Stimulated activated memory B cell treated with anti-CD40 and anti-IgM and Interleukin-4, amounts not matched to agents 10 μg/mL and 1 μg/mL and 100 μg/mL, for 72 hours (primary cell): ENCODE results near the gene KCNC1.
A peak's percentile ranks its signal among the peaks of the same experiment; 100 is the strongest.

Source experiments
- ATAC-seq: fragments of 150-1000 bp; cut with Tn5 transposase; 2 replicates; pipeline ENCODE4 v1.10.0; 2021
- H3K27ac Mint-ChIP-seq: one replicate; pipeline ENCODE4 v1.8.0; 2022; ENCODE audit warnings: mild to moderate bottlenecking, mixed read lengths
- H3K27me3 Mint-ChIP-seq: one replicate; pipeline ENCODE4 v1.8.0; 2022; ENCODE audit warnings: mixed read lengths
- H3K36me3 Mint-ChIP-seq: one replicate; pipeline ENCODE4 v1.8.0; 2022; ENCODE audit warnings: mixed read lengths
- H3K4me1 Mint-ChIP-seq: one replicate; pipeline ENCODE4 v1.8.0; 2022; ENCODE audit warnings: mixed read lengths
- H3K4me3 Mint-ChIP-seq: one replicate; pipeline ENCODE4 v1.8.0; 2022; ENCODE audit warnings: mild to moderate bottlenecking, moderate library complexity, mixed read lengths
- H3K9me3 Mint-ChIP-seq: one replicate; pipeline ENCODE4 v1.8.0; 2022; ENCODE audit warnings: mixed read lengths

The KCNC1 gene

DNA sequence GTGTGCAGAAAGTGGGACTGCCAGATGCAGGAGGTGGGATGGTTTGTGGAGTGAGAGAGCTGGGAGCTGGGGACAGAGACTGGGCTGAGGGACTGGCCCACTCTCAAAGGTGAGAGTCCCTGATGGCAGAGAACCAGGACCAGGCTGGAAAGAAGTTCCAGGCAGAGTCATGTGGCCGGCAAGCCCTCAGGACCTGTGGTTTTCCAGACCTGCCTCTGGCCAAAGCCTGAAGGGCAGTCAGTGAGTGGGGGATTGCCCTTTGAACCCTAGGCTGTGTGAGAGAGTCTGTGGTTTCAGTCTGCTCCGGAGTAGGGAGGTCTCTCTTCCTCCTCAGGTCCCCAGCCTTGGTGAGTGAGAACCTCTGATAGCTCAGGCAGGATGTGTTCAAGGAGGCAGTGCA lies 17.0 kb downstream of the KCNC1 start:
- Mint-ChIP-seq H3K4me1 (no peaks in the 10 kb centered on the region), H3K9me3 (no peaks in the 10 kb centered on the region), H3K4me3 (no peak overlapping the region), H3K27ac (no peak overlapping the region), H3K36me3 (no peaks in the 10 kb centered on the region), H3K27me3 (peaks cover 32% of the 10 kb centered on the region)
- no peak for ATAC-seq

DNA sequence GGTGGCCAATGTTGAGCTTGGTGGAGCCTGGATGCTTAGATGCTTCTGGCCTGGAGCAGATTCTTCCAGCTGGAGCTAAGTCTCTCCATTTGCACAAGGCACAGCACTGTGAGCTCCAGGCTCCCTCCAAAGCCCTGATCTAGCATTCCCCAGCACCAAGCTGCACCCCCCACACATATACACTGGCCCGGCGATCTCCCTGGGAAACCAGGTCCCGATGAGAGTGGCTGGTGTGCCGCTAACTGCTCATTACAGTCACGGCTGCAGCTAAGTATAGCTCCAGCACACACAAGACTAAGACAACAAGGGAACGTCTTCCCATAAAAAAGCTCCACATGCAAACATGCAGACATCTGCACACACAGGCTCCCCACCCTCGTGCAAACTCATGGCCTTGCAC lies 17.6 kb downstream of the KCNC1 start:
- H3K9me3 Mint-ChIP-seq = no peaks in the 10 kb centered on the region
- no peaks in the 10 kb centered on the region for H3K36me3 Mint-ChIP-seq
- H3K27ac Mint-ChIP-seq = no peak overlapping the region
- H3K4me3 Mint-ChIP-seq = no peak overlapping the region
- H3K4me1 Mint-ChIP-seq = no peaks in the 10 kb centered on the region
- H3K27me3 Mint-ChIP-seq = peaks cover 27% of the 10 kb centered on the region
- ATAC-seq = no peak

DNA sequence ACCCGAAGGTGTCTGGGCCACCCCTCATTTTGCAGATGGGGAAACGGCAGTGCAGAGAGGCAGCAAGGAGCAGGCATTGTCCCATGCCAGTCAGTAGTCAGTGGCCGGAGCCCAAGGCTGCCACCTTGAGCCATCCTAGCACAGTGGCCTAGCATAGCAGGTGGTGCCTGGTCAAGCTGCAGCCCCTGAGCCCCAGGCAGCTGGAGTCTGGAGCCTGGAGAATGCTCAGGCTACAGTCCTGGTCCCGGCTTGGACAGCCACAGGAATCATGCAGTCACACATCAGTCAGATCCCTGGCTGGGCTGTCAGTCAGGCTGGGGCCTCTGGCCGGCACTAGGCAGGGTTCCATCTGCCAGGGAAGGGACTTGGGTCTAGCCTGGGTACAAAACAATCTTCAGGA lies 18.6 kb downstream of the KCNC1 start:
- Mint-ChIP-seq H3K36me3 (no peaks in the 10 kb centered on the region), H3K4me3 (no peak overlapping the region), H3K4me1 (no peaks in the 10 kb centered on the region), H3K27ac (no peak overlapping the region), H3K27me3 (peaks cover 19% of the 10 kb centered on the region), H3K9me3 (no peaks in the 10 kb centered on the region)
- ATAC-seq = no peak

DNA sequence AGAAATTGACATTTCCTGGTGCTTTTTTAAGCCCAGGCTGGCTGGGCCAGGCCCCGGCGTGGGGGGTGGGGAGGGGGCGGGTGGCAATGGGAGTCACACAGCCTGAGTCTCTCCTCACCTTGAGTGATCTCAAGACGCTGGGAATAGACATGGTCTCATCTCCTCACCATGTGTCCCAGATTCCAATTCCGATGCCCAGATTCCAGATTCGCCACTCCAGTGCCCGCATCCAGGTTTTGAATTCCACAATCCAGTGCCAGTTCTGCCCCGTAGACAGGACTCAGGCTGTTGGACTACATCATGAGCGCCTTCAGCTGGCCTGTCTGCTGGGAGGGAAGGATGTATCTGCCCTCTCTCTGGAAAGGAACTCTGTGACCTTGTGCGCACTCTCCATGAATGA lies 19.1 kb downstream of the KCNC1 start:
- H3K27ac Mint-ChIP-seq = no peak overlapping the region
- H3K9me3 Mint-ChIP-seq = no peaks in the 10 kb centered on the region
- no peaks in the 10 kb centered on the region for H3K4me1 Mint-ChIP-seq
- no peak overlapping the region for H3K4me3 Mint-ChIP-seq
- no peaks in the 10 kb centered on the region for H3K36me3 Mint-ChIP-seq
- ATAC-seq = no peak
- H3K27me3 Mint-ChIP-seq = peaks cover 14% of the 10 kb centered on the region

DNA sequence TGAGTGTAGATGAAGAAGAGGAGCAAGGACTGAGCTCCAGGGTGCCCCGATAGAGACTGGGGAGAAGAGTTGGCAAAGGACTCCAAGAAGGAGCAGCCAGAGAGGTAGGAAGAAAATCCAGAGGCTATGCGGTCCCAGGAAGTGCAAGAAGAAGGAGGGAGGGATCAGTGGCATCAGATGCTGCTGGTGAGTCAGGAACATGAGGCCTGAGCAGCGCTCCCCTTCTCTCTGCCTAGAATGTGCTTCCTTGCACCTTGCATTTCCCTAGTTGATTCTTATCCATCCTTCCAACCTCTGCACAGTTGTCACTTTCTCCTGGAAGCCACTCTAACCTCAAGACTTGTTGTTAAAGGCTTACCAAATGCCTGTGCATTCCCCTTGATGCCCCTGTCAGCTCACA lies 21.3 kb downstream of the KCNC1 start:
- no peak overlapping the region for H3K4me3 Mint-ChIP-seq
- H3K27me3 Mint-ChIP-seq = peaks cover 6% of the 10 kb centered on the region
- H3K4me1 Mint-ChIP-seq = no peaks in the 10 kb centered on the region
- H3K9me3 Mint-ChIP-seq = no peaks in the 10 kb centered on the region
- H3K27ac Mint-ChIP-seq = no peak overlapping the region
- no peak for ATAC-seq
- H3K36me3 Mint-ChIP-seq = no peaks in the 10 kb centered on the region

DNA sequence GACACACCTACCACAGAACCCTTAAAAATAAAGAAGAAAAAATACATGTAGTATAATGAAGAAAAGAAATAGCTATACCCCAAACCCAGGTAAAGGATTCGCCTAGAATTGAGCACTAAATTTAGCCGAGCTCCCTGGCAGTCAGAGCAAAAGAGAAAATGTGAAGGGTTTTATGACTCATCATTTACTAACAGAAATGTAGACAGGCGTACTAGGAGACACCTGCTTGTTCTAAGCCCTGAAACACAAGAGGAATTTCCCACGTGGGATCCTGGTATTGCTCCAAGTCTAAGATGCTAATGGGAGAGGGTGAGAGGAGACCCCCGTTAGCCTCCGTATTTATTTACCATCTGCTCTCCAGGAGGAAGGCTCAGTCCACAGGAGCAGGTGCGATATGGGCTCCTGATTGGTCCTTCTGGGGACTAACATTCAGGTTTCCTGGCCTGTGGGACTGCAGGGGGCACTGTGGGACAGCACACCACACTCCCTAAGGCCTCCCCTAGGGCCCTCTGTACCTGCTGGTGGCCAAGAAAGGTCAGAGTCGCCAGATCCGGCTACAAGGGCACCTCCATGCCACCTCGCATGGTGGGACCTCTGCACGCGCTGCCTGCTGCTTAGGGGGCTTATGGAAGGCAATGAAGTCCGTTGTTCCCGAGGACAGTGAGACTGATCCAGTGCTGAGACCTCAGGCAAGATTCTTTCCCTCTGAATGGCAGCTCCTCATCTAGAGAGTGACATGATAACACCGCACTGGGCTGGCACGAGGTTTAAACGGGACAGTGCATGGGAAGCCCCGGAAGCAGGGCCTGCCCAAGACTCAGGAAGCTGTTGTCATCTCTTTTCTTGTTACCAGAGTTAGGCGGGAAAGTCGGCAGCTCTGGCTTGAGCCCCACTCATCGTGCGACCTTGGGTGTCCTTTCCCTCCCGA lies 25.8 kb downstream of the KCNC1 start:
- ATAC-seq = peak; percentile 51

DNA sequence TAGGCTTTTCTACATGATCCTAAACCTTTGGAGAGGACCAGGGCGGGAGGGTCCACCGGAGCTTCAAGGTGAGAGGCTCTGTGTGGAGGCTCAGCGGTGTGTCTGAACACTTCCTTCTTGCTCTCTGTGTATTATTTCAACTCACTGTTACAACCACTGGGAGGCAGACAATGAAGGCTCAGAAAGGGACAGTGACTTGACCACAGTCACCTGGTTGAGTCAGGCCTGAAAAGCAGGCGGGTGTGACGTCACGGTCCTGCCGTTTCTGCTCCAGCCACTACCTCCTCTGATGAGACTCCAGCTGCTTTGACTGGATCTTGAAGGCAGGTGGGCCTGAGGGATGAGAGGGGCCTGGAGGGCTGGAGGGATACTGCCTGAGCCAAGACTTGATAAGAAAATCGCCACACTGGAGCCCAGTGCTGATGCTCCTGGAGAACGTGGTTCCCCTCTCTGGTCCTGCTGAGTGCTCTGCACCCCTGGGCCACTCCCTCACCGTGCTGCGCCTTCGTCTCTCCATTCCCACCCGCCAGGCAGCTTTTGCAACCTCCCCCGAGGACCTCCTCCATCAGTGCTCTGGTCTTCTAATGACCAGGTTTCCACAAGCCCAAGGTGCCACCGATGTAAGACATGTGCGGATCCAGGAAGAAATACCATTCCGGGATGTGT lies 27.9 kb downstream of the KCNC1 start:
- Mint-ChIP-seq H3K36me3 (no peaks in the 10 kb centered on the region), H3K4me1 (no peaks in the 10 kb centered on the region), H3K27me3 (peaks cover 23% of the 10 kb centered on the region), H3K4me3 (no peak overlapping the region), H3K9me3 (no peaks in the 10 kb centered on the region), H3K27ac (no peak overlapping the region)
- no peak for ATAC-seq

More for the DNA sequence above, 25.8 kb downstream of the KCNC1 start:
- H3K9me3 Mint-ChIP-seq = no peaks in the 10 kb centered on the region
- H3K4me1 Mint-ChIP-seq = no peaks in the 10 kb centered on the region
- H3K36me3 Mint-ChIP-seq = no peaks in the 10 kb centered on the region
- H3K27me3 Mint-ChIP-seq = peaks cover 23% of the 10 kb centered on the region
- H3K4me3 Mint-ChIP-seq = no peak overlapping the region
- H3K27ac Mint-ChIP-seq = no peak overlapping the region

DNA sequence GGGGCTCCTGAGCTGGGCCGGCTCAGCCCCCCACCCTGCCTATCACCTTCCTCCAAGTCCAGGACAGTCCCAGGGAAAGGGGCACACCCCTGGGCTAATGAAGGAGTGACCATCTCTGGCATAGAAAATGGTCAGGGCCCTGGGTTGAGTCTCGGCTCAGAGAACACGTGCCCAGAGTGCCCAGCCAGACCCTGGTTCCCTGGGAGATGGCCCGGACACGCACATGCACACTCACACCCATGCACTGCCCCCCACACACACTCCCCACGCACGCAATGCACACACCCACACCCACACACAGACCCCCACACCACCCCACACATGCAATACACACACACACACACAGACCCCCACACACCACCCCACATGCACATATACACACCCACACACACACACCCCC lies 28.7 kb downstream of the KCNC1 start:
- Mint-ChIP-seq H3K27ac (no peak overlapping the region), H3K4me3 (no peak overlapping the region), H3K36me3 (no peaks in the 10 kb centered on the region), H3K27me3 (peaks cover 23% of the 10 kb centered on the region), H3K9me3 (no peaks in the 10 kb centered on the region), H3K4me1 (no peaks in the 10 kb centered on the region)
- no peak for ATAC-seq

DNA sequence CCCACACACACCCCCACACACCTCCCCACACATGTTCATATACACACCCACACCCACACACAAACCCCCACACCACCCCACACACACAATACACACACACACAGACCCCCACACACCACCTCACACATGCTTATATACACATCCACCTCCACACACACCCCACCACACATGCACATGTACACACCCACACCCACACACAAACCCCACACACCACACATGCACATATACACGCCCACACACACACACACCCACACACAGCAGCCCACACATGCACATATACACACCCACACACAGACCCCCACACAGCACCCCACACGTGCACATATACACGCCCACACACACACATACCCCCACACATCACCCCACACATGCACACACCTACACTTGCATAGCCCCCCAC lies 29.1 kb downstream of the KCNC1 start:
- ATAC-seq = no peak
- H3K4me3 Mint-ChIP-seq = no peak overlapping the region
- H3K4me1 Mint-ChIP-seq = no peaks in the 10 kb centered on the region
- no peak overlapping the region for H3K27ac Mint-ChIP-seq
- H3K27me3 Mint-ChIP-seq = peaks cover 23% of the 10 kb centered on the region
- no peaks in the 10 kb centered on the region for H3K9me3 Mint-ChIP-seq
- H3K36me3 Mint-ChIP-seq = no peaks in the 10 kb centered on the region

DNA sequence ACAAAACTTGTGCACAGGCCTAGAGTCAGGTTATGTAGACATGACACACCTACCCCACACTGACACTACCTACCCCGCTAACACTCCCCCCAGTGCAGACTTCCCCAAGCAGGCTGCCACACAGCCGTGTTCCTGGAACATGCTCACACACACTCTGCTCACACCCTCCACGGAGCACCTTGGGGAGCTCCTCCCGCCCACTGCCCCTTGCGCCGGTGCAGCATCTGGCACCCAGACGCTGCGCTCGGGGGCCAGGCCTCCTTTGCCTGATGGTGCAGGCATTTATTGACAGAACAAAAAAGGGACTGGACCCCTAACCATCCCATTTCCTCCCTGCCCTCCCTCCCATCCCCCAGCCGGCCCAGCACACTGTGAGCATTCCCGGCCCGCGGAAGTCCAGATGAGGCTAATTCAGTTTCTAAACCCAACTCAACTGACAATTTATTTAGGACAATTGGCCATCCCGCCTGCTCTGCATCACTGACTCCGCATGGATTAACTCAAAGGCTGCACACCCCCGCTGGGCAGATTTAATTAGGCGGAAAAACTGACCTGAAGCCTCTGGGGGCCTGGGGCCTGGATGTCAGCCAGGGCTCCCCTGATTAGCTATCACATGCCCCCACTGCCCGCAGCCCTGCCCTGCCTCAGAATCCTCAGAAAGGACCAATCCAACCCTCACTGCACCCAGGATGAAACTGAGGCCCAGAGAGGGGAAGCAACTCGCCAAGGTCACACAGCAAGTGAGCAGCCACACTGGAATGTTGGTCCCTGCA lies 30.1 kb downstream of the KCNC1 start:
- H3K4me3 Mint-ChIP-seq = no peak overlapping the region
- no peaks in the 10 kb centered on the region for H3K4me1 Mint-ChIP-seq
- peaks cover 23% of the 10 kb centered on the region for H3K27me3 Mint-ChIP-seq
- H3K27ac Mint-ChIP-seq = no peak overlapping the region
- H3K36me3 Mint-ChIP-seq = no peaks in the 10 kb centered on the region
- no peaks in the 10 kb centered on the region for H3K9me3 Mint-ChIP-seq
- ATAC-seq = no peak

DNA sequence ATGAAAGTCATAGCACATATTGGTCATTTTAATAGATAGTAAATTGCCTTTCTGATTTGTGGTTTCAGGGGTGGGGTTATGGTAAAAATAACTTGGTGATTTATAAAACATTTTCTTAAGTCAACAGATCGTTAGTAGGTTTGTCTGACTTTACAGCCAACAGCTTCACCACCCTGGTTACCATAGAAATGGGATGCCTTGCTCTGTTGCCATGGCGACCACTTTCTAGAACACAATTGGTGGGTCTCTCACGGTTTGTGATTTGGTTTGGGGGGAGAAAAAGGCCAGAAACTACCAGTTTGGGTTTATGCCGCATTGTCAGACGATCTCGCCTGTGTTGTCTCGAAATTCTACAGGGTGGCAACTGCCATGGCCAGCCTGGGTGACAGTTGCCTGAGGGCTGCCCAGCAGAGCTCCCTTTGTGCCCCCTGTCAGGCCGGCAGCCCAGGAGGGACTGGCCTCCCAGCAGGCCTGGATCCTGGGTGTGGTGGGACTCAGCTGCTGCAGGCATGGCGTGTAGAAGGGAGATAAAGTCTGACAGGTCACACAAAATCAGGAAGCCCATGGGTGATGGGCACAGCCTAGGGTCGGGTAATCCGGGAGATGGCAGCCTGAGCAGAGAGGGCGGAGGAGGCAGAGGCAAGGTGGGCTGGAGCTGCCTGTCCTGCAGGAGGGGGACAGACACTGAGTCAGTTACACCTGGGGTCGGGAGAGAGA lies 30.9 kb downstream of the KCNC1 start:
- H3K27me3 Mint-ChIP-seq = peaks cover 23% of the 10 kb centered on the region
- no peak overlapping the region for H3K27ac Mint-ChIP-seq
- no peaks in the 10 kb centered on the region for H3K4me1 Mint-ChIP-seq
- H3K4me3 Mint-ChIP-seq = no peak overlapping the region
- no peaks in the 10 kb centered on the region for H3K36me3 Mint-ChIP-seq
- no peaks in the 10 kb centered on the region for H3K9me3 Mint-ChIP-seq
- ATAC-seq = no peak

DNA sequence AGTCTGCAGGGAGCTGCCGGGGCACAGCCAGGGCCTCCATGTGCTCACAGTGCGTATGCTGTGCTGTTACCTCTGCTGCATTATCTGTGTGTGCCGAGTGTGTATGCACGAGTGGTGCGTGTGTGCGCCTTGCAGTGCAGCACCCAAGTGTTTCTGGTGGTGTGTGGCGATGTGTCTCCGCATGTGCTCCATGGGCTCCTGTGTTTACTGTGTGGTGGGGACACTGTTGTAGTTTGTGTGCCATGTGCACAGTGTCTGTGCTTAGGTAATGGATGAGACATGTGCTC lies 31.4 kb downstream of the KCNC1 start:
- no peak for ATAC-seq
- Mint-ChIP-seq H3K9me3 (no peaks in the 10 kb centered on the region), H3K4me3 (no peak overlapping the region), H3K4me1 (no peaks in the 10 kb centered on the region), H3K36me3 (no peaks in the 10 kb centered on the region), H3K27me3 (peaks cover 23% of the 10 kb centered on the region), H3K27ac (no peak overlapping the region)

DNA sequence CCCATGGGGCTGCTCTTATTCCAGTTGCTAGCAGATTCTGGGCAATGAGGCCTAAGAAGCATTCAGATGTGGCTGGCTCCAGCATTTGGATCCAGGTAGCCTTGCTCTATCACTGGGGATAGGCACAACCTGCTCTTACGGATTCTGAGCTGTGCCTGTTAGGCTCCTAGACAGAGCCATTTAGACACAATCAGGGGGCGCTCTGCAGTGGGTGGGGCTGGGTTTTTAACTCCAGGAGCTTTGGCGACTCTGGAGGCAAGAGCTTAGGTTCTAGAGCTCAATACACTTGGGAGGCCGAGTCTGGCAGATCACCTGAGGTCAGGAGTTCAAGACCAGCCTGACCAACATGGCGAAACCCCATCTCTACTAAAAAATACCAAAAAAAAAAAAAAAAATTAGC lies 32.0 kb downstream of the KCNC1 start:
- ATAC-seq = no peak
- Mint-ChIP-seq H3K27me3 (peaks cover 19% of the 10 kb centered on the region), H3K27ac (no peak overlapping the region), H3K9me3 (no peaks in the 10 kb centered on the region), H3K4me1 (no peaks in the 10 kb centered on the region), H3K36me3 (no peaks in the 10 kb centered on the region), H3K4me3 (no peak overlapping the region)

DNA sequence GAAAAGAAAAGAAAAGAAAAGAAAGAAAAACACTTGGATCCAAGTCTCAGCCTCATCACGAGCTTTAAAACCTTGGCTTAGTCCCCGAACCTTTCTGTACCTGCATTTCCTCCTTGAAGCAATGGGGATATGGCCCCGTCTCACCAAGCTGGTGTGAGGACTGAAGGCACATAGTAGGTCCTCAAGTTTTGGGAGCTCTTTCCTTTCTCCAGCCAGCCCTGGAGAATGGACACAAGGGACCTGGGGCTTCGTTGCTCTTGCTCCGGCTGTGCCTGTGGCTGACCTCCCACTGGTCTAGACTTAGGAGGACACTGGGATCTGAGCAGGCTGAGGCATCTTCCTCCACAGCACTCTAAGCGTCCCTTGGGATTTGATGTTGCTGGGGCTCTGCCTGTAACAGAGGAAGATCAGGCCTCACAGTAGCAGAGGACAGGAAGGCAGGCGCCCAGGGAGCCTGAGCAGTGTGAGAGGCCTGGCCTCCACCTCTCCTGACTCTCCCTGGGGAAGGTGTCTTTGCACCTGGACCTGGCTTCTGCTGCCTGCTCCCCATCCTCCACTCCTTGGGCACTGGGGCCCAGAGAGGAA lies 32.8 kb downstream of the KCNC1 start:
- Mint-ChIP-seq H3K4me1 (no peaks in the 10 kb centered on the region), H3K9me3 (no peaks in the 10 kb centered on the region), H3K27ac (no peak overlapping the region), H3K27me3 (peaks cover 14% of the 10 kb centered on the region), H3K4me3 (no peak overlapping the region), H3K36me3 (no peaks in the 10 kb centered on the region)
- no peak for ATAC-seq

DNA sequence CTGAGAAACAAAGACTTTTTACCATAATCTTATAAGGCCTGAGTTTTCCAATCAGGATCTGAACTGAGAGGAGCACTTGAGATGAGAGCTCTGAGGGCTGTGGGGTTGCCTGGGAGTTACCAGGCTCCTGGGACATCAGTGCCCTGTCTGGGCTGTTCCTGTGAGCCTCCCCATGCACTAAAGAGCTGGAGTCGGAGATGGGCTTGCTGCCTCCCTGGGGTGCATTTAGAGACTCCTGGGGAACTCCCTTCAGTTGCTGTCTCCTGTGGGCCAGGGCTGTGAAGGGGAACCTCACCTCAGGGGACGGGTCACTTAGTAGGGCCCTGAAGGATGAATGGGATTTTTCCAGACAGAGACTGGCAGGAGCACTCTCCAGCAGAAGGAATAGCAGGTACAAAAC lies 33.3 kb downstream of the KCNC1 start:
- no peaks in the 10 kb centered on the region for H3K9me3 Mint-ChIP-seq
- no peak for ATAC-seq
- no peaks in the 10 kb centered on the region for H3K36me3 Mint-ChIP-seq
- no peaks in the 10 kb centered on the region for H3K4me1 Mint-ChIP-seq
- no peak overlapping the region for H3K27ac Mint-ChIP-seq
- H3K27me3 Mint-ChIP-seq = peaks cover 14% of the 10 kb centered on the region
- H3K4me3 Mint-ChIP-seq = no peak overlapping the region
